GM23338 (cell line): ENCODE measurements around the gene MROH2A.

Experiments
- CTCF ChIP-seq, 2 experiments: fragments of 200-600 bp in 1 of 2; sonication (generic) in 1 of 2; conservative IDR thresholded peaks; 2 replicates each; pipeline versions ENCODE4 v1.5.1 to v1.6.1; 2016 to 2017; ENCODE audit warnings: antibody characterized with exemption in 2 of 2, low read depth in 2 of 2, mild to moderate bottlenecking in 2 of 2, moderate library complexity in 1 of 2
- JUNB ChIP-seq: IDR thresholded peaks from one replicate; pipeline ENCODE4 v1.6.1; 2016; ENCODE audit warnings: antibody characterized with exemption; ENCODE audit not compliant: unreplicated experiment
- POLR2AphosphoS5 ChIP-seq: IDR thresholded peaks from 2 replicates; pipeline ENCODE4 v1.6.1; 2016; ENCODE audit warnings: antibody characterized with exemption, low read depth
- REST ChIP-seq: IDR thresholded peaks from one replicate; pipeline ENCODE4 v1.6.1; 2018; ENCODE audit warnings: antibody characterized with exemption; ENCODE audit not compliant: unreplicated experiment

- no peak for TF ChIP-seq CTCF (conservative IDR thresholded peaks at IDR 0.05; ENCODE audit: low read depth in 2 of 2)
- TF ChIP-seq JUNB = no peak
- no peak for TF ChIP-seq POLR2AphosphoS5
- no peak for TF ChIP-seq REST
These were observed 21.0 kb downstream of the MROH2A start for GRCh38 chr2:233799087-233799665.
